CD4-positive, alpha-beta T cell treated with Interleukin-21 for 1 hour (primary cell): Measurements from ENCODE around the gene GABPB1.

ENCODE experiments used
- DNase-seq: peaks from one replicate; pipeline ENCODE4 v3.0.0-alpha.2; 2020

The GABPB1 gene

GRCh38 chr15:50275091-50275490 lies 79.9 kb downstream of the GABPB1 start:
- no peak for DNase-seq

- no peak for DNase-seq
Observed at GRCh38 chr15:50267577-50267976, 87.4 kb downstream of the GABPB1 start.

GRCh38 chr15:50265620-50266019 lies 89.4 kb downstream of the GABPB1 start, which contains the start of gene HDC:
TSS of gene HDC (minus strand) at chr15:50265726. CDS start at chr15:50265623, 103 bp downstream.
- no peak for DNase-seq

- peak; percentile 64 for DNase-seq
Observed at GRCh38 chr15:50262533-50262932, 92.5 kb downstream of the GABPB1 start.

- DNase-seq: peak; percentile 22
Observed at GRCh38 chr15:50261981-50262380, 93.0 kb downstream of the GABPB1 start.

- no peak for DNase-seq
Observed at GRCh38 chr15:50260969-50261496, 94.0 kb downstream of the GABPB1 start.

- DNase-seq: no peak
Observed at GRCh38 chr15:50259276-50259675, 95.7 kb downstream of the GABPB1 start.

GRCh38 chr15:50257924-50258323 lies 97.1 kb downstream of the GABPB1 start:
- no peak for DNase-seq

- no peak for DNase-seq
Observed at GRCh38 chr15:50257332-50257731, 97.7 kb downstream of the GABPB1 start.

GRCh38 chr15:50256188-50257041 lies 98.6 kb downstream of the GABPB1 start:
- DNase-seq: no peak

GRCh38 chr15:50252556-50252955 lies 102.4 kb downstream of the GABPB1 start:
- DNase-seq: no peak

- DNase-seq: no peak
Observed at GRCh38 chr15:50251638-50252182, 103.3 kb downstream of the GABPB1 start.

GRCh38 chr15:50250760-50251394 lies 104.1 kb downstream of the GABPB1 start:
- no peak for DNase-seq

GRCh38 chr15:50249704-50250103 lies 105.3 kb downstream of the GABPB1 start:
- no peak for DNase-seq

GRCh38 chr15:50248994-50249582 lies 105.9 kb downstream of the GABPB1 start:
- DNase-seq: no peak

GRCh38 chr15:50247819-50248655 lies 107.0 kb downstream of the GABPB1 start:
- peak; percentile 58 for DNase-seq

GRCh38 chr15:50246631-50247030 lies 108.4 kb downstream of the GABPB1 start:
- no peak for DNase-seq

GRCh38 chr15:50244959-50245624 lies 109.9 kb downstream of the GABPB1 start:
- no peak for DNase-seq

GRCh38 chr15:50244153-50244552 lies 110.8 kb downstream of the GABPB1 start:
- DNase-seq: no peak

- no peak for DNase-seq
Observed at GRCh38 chr15:50241684-50242450, 113.1 kb downstream of the GABPB1 start.

GRCh38 chr15:50238255-50238654 lies 116.7 kb downstream of the GABPB1 start:
- DNase-seq: no peak
